ENCODE measurements around the gene MAPK8IP2.

DNA sequence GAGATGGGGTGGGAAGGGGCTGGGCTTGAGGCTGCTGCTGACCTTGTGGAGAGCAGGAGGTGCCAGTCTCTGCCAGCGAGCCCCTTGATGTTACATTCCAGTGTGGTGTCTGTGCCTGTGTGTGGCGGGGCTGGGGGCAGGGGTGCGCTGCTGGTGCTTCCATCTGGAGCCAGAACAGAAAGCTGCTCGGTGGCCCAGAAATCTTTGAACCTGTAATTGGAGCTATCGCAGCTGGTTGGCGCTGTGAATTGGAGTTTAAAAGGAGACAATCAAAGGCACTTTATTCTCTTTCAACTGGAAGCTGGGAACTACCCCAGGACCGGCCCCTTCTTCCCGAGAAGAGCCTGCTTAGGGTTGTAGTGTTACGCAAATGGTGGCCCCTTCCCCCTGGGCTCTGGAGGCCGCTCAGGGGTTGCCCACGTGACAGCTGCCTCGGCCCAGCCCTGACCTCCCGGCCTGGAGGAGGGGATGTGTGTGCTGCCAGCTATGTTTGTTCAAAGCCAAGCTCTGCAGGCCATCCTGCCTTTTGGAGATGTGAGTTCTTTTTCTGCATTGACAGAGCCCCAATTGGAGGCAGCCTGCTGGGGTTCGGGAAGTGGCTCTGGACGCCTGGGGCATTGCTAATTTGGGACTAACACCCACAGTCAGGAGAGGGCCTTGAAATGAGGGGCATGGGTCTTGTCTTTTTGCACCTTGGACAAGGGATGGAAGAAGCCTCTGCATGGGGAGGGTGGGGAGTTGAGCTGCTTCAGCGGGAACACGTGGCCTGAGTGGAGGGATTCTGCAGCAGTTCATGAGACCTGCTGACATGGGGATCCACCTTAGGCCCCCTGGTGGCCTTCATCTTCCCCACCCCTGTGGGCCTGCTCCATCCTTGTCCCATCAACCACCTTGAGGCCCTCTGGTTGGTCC is 41.4 kb downstream of the MAPK8IP2 start:
- TF ChIP-seq, protein P1, sequence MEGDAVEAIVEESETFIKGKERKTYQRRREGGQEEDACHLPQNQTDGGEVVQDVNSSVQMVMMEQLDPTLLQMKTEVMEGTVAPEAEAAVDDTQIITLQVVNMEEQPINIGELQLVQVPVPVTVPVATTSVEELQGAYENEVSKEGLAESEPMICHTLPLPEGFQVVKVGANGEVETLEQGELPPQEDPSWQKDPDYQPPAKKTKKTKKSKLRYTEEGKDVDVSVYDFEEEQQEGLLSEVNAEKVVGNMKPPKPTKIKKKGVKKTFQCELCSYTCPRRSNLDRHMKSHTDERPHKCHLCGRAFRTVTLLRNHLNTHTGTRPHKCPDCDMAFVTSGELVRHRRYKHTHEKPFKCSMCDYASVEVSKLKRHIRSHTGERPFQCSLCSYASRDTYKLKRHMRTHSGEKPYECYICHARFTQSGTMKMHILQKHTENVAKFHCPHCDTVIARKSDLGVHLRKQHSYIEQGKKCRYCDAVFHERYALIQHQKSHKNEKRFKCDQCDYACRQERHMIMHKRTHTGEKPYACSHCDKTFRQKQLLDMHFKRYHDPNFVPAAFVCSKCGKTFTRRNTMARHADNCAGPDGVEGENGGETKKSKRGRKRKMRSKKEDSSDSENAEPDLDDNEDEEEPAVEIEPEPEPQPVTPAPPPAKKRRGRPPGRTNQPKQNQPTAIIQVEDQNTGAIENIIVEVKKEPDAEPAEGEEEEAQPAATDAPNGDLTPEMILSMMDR (IDR thresholded peaks at IDR 0.05) = no peak; the same call in 1 of the 2 replicates
- no peak for TF ChIP-seq RFX5 (IDR thresholded peaks at IDR 0.05; ENCODE audit: low read length)
